Measurements from ENCODE around the gene RAD23B. TPM values are rescaled to one million over a fixed set of nuclear protein-coding genes. Genes with fewer than 3 reads are reported as not detected.

Gene RAD23B
- total and polyA plus RNA-seq, 2 of the 13 experiments (the other 11 are each of a cell fraction or from before 2014, with no cell fraction given) = 133 to 156 TPM

DNA sequence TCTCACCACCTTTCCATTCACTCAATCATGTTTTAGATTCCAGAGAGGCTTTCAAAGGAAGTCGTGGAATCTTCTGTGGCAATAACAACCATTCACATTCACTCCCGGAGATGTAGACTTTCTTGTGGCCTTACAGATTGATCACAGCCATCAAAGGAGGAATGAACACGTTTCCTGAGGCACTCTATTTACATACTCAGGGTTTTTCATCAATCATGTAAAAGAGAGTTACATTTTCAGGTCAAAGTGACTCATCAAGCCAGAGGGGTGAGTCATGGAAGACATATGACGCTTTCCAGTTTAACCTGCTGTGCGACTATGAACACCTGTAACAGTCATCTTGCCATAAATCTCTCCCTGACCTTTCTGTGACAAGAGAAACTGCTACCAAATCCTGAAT is 39.3 kb upstream of the RAD23B start (continued):
- TF ChIP-seq, protein P1, sequence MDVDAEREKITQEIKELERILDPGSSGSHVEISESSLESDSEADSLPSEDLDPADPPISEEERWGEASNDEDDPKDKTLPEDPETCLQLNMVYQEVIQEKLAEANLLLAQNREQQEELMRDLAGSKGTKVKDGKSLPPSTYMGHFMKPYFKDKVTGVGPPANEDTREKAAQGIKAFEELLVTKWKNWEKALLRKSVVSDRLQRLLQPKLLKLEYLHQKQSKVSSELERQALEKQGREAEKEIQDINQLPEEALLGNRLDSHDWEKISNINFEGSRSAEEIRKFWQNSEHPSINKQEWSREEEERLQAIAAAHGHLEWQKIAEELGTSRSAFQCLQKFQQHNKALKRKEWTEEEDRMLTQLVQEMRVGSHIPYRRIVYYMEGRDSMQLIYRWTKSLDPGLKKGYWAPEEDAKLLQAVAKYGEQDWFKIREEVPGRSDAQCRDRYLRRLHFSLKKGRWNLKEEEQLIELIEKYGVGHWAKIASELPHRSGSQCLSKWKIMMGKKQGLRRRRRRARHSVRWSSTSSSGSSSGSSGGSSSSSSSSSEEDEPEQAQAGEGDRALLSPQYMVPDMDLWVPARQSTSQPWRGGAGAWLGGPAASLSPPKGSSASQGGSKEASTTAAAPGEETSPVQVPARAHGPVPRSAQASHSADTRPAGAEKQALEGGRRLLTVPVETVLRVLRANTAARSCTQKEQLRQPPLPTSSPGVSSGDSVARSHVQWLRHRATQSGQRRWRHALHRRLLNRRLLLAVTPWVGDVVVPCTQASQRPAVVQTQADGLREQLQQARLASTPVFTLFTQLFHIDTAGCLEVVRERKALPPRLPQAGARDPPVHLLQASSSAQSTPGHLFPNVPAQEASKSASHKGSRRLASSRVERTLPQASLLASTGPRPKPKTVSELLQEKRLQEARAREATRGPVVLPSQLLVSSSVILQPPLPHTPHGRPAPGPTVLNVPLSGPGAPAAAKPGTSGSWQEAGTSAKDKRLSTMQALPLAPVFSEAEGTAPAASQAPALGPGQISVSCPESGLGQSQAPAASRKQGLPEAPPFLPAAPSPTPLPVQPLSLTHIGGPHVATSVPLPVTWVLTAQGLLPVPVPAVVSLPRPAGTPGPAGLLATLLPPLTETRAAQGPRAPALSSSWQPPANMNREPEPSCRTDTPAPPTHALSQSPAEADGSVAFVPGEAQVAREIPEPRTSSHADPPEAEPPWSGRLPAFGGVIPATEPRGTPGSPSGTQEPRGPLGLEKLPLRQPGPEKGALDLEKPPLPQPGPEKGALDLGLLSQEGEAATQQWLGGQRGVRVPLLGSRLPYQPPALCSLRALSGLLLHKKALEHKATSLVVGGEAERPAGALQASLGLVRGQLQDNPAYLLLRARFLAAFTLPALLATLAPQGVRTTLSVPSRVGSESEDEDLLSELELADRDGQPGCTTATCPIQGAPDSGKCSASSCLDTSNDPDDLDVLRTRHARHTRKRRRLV (CRISPR knock-in tag; IDR thresholded peaks at IDR 0.05) = no peak
- peak; percentile 90 for TF ChIP-seq TCF7 (IDR thresholded peaks at IDR 0.05; ENCODE audit: low read depth)
- no peak for TF ChIP-seq ZNF792 (CRISPR knock-in tag; IDR thresholded peaks at IDR 0.05)
- TF ChIP-seq ZNF441 (CRISPR knock-in tag; IDR thresholded peaks at IDR 0.05; ENCODE audit: borderline replicate concordance) = no peak
- peak; percentile 19 to 22; a peak in 2 of 4 replicates for TF ChIP-seq MAFK (conservative IDR thresholded peaks at IDR 0.05 in 1 of 2, IDR thresholded peaks at IDR 0.05 in 1 of 2; ENCODE audit: low read length in 2 of 2)
- no peak for TF ChIP-seq MTF2 (CRISPR knock-in tag; IDR thresholded peaks at IDR 0.05; ENCODE audit: borderline replicate concordance)
- TF ChIP-seq GATAD1 (CRISPR knock-in tag; IDR thresholded peaks at IDR 0.05) = 0 out of 2 replicates have a peak, but pooled peaks have one; percentile 13
- peak; percentile 79; the same call in 1 of the 2 replicates for TF ChIP-seq MEIS2 (CRISPR knock-in tag; IDR thresholded peaks at IDR 0.05)
- TF ChIP-seq, protein P2, sequence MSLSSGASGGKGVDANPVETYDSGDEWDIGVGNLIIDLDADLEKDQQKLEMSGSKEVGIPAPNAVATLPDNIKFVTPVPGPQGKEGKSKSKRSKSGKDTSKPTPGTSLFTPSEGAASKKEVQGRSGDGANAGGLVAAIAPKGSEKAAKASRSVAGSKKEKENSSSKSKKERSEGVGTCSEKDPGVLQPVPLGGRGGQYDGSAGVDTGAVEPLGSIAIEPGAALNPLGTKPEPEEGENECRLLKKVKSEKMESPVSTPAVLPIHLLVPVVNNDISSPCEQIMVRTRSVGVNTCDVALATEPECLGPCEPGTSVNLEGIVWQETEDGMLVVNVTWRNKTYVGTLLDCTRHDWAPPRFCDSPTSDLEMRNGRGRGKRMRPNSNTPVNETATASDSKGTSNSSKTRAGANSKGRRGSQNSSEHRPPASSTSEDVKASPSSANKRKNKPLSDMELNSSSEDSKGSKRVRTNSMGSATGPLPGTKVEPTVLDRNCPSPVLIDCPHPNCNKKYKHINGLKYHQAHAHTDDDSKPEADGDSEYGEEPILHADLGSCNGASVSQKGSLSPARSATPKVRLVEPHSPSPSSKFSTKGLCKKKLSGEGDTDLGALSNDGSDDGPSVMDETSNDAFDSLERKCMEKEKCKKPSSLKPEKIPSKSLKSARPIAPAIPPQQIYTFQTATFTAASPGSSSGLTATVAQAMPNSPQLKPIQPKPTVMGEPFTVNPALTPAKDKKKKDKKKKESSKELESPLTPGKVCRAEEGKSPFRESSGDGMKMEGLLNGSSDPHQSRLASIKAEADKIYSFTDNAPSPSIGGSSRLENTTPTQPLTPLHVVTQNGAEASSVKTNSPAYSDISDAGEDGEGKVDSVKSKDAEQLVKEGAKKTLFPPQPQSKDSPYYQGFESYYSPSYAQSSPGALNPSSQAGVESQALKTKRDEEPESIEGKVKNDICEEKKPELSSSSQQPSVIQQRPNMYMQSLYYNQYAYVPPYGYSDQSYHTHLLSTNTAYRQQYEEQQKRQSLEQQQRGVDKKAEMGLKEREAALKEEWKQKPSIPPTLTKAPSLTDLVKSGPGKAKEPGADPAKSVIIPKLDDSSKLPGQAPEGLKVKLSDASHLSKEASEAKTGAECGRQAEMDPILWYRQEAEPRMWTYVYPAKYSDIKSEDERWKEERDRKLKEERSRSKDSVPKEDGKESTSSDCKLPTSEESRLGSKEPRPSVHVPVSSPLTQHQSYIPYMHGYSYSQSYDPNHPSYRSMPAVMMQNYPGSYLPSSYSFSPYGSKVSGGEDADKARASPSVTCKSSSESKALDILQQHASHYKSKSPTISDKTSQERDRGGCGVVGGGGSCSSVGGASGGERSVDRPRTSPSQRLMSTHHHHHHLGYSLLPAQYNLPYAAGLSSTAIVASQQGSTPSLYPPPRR (CRISPR knock-in tag; IDR thresholded peaks at IDR 0.05; ENCODE audit: borderline replicate concordance) = peak; percentile 31; the same call in 1 of the 2 replicates
- TF ChIP-seq, protein P3, sequence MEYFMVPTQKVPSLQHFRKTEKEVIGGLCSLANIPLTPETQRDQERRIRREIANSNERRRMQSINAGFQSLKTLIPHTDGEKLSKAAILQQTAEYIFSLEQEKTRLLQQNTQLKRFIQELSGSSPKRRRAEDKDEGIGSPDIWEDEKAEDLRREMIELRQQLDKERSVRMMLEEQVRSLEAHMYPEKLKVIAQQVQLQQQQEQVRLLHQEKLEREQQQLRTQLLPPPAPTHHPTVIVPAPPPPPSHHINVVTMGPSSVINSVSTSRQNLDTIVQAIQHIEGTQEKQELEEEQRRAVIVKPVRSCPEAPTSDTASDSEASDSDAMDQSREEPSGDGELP (IDR thresholded peaks at IDR 0.05; ENCODE audit: borderline replicate concordance, low read depth) = peak; percentile 34; the same call in 1 of the 2 replicates
- TF ChIP-seq, protein P4, sequence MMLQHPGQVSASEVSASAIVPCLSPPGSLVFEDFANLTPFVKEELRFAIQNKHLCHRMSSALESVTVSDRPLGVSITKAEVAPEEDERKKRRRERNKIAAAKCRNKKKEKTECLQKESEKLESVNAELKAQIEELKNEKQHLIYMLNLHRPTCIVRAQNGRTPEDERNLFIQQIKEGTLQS (CRISPR knock-in tag; IDR thresholded peaks at IDR 0.05) = peak; percentile 81; the same call in 1 of the 2 replicates
- TF ChIP-seq NR1H2 (CRISPR knock-in tag; IDR thresholded peaks at IDR 0.05; ENCODE audit: borderline replicate concordance, low read depth) = no peak
- peak; percentile 64; the same call in 1 of the 2 replicates for TF ChIP-seq JUNB (CRISPR knock-in tag; IDR thresholded peaks at IDR 0.05; ENCODE audit: borderline replicate concordance)
- TF ChIP-seq ATF1 (CRISPR knock-in tag; IDR thresholded peaks at IDR 0.05) = 0 out of 2 replicates have a peak, but pooled peaks have one; percentile 36
- peak; percentile 67 for TF ChIP-seq CREM (IDR thresholded peaks at IDR 0.05)
- no peak for TF ChIP-seq CREM (CRISPR knock-in tag; IDR thresholded peaks at IDR 0.05)
- peak; percentile 82 for TF ChIP-seq SAP130 (CRISPR knock-in tag; IDR thresholded peaks at IDR 0.05; ENCODE audit: low read depth)
- TF ChIP-seq, protein P5, sequence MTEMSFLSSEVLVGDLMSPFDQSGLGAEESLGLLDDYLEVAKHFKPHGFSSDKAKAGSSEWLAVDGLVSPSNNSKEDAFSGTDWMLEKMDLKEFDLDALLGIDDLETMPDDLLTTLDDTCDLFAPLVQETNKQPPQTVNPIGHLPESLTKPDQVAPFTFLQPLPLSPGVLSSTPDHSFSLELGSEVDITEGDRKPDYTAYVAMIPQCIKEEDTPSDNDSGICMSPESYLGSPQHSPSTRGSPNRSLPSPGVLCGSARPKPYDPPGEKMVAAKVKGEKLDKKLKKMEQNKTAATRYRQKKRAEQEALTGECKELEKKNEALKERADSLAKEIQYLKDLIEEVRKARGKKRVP (CRISPR knock-in tag; IDR thresholded peaks at IDR 0.05) = 0 out of 4 replicates have a peak, but pooled peaks of 1 of the 2 experiments have one; percentile 35
- TF ChIP-seq FOSL1 (CRISPR knock-in tag; IDR thresholded peaks at IDR 0.05; ENCODE audit: borderline replicate concordance) = peak; percentile 68; the same call in 1 of the 2 replicates

All from HepG2 (cell line).